Stimulated activated CD8-positive, alpha-beta memory T cell treated with anti-CD3 and anti-CD28 coated beads, Interleukin-15, amount 100 ng/mL, for 4 hours (primary cell): ENCODE data around the gene HPSE2.

Source experiments
- DNase-seq, 2 donors: peaks; one replicate each; pipeline ENCODE4 v3.0.0-alpha.2; 2020; ENCODE audit warnings: low read depth in 2 of 2

HPSE2 gene

GRCh38 chr10:98492763-98493162 lies 742.9 kb downstream of the HPSE2 start:
- no peak for DNase-seq

- DNase-seq, result no peak
Measured at GRCh38 chr10:98489561-98490481, 745.8 kb downstream of the HPSE2 start.

GRCh38 chr10:98488669-98489430 lies 746.8 kb downstream of the HPSE2 start:
- no peak for DNase-seq

- no peak for DNase-seq
Measured at GRCh38 chr10:98487649-98488048, 748.0 kb downstream of the HPSE2 start.

GRCh38 chr10:98486421-98486820 lies 749.2 kb downstream of the HPSE2 start:
- no peak for DNase-seq

- DNase-seq, result no peak
Measured at GRCh38 chr10:98485959-98486358, 749.7 kb downstream of the HPSE2 start.

GRCh38 chr10:98483658-98484057 lies 752.0 kb downstream of the HPSE2 start:
- no peak for DNase-seq

- DNase-seq, result no peak
Measured at GRCh38 chr10:98482096-98482495, 753.6 kb downstream of the HPSE2 start.

- no peak for DNase-seq
Measured at GRCh38 chr10:98481404-98481945, 754.2 kb downstream of the HPSE2 start.

- DNase-seq, result no peak
Measured at GRCh38 chr10:98478430-98479222, 757.0 kb downstream of the HPSE2 start.

GRCh38 chr10:98477861-98478260 lies 757.8 kb downstream of the HPSE2 start:
- DNase-seq, result no peak

GRCh38 chr10:98474628-98475027 lies 761.0 kb downstream of the HPSE2 start:
- no peak for DNase-seq

GRCh38 chr10:98472196-98472595 lies 763.5 kb downstream of the HPSE2 start:
- DNase-seq, result no peak

- no peak for DNase-seq
Measured at GRCh38 chr10:98470850-98471249, 764.8 kb downstream of the HPSE2 start.

- no peak for DNase-seq
Measured at GRCh38 chr10:98469001-98469931, 766.4 kb downstream of the HPSE2 start.

- DNase-seq, result peak in 1 of 2 donors; percentile 35
Measured at GRCh38 chr10:98467506-98468318, 767.9 kb downstream of the HPSE2 start.

GRCh38 chr10:98466861-98467505 lies 768.7 kb downstream of the HPSE2 start:
- DNase-seq, result no peak

GRCh38 chr10:98465866-98466265 lies 769.8 kb downstream of the HPSE2 start:
- no peak for DNase-seq
